ENCODE results near the gene CNKSR1.
A peak's percentile ranks its signal among the peaks of the same experiment; 100 is the strongest.
"Not testable (repeated sequence)": the region's sequence is repeated elsewhere in the genome, so short reads cannot be mapped to it uniquely, and the experiment has no call there.

Gene CNKSR1

GRCh38 chr1:26224606-26225005, 47.3 kb downstream of the CNKSR1 start:
- no peak for DNase-seq (ENCODE audit: low read depth in 1 of 2, low spot score in 1 of 2)

- peak in 1 of 2 donors; percentile 42 for DNase-seq (ENCODE audit: low read depth in 1 of 2, low spot score in 1 of 2)
Measured at GRCh38 chr1:26225033-26225831, 47.9 kb downstream of the CNKSR1 start.

GRCh38 chr1:26230682-26231081, 53.4 kb downstream of the CNKSR1 start:
- not testable (repeated sequence) for DNase-seq (ENCODE audit: low read depth in 1 of 2, low spot score in 1 of 2)

- DNase-seq (ENCODE audit: low read depth in 1 of 2, low spot score in 1 of 2) = peak; percentile 95 to 96
Measured at GRCh38 chr1:26233903-26234643, 56.8 kb downstream of the CNKSR1 start, which contains the start of gene CEP85. CEP85 (plus strand) TSS chr1:26234200; CDS start chr1:26239784, 5,584 bp downstream.

GRCh38 chr1:26234644-26235370, 57.5 kb downstream of the CNKSR1 start:
- no peak for DNase-seq (ENCODE audit: low read depth in 1 of 2, low spot score in 1 of 2)

- no peak for DNase-seq (ENCODE audit: low read depth in 1 of 2, low spot score in 1 of 2)
Measured at GRCh38 chr1:26237230-26237966, 60.1 kb downstream of the CNKSR1 start.
